ENCODE results near the gene SCARB1.

GRCh38 chr12:124762384-124762783 lies 101.3 kb downstream of the SCARB1 start:
- TF ChIP-seq CTCF (IDR thresholded peaks at IDR 0.05) (no peak), POLR2AphosphoS5 (IDR thresholded peaks at IDR 0.05) (no peak), POLR2A (IDR thresholded peaks at IDR 0.05; ENCODE audit: low read depth) (no peak)

Data from esophagus muscularis mucosa (tissue), 3 donors.